ENCODE results near the gene PEX11A. TPM values are rescaled to one million over a fixed set of nuclear protein-coding genes. Genes with fewer than 3 reads are reported as not detected.

The PEX11A gene
- total RNA-seq, 4 donors from 2014 or later = 17.4 to 39.5 (median 20.6) TPM

DNA sequence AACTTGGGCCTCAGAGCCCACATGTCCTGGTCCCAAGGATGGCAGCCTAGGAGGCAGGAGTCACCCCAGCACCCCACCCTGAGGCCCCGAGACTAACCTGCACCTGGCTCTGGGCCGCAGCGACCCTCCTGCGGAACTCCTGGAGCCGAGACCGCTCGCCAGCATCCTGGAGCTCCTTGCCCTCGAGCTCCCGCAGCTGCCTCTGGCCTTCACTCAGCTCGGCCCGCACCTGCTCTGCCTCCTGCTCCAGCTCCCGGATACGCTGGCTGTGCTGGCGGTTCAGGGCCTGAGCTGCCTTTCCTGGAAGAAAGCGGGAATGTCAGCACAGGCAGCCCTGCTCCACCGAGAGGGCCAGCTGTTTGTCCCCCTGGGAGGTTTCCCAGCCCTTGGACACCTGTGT, 48.4 kb downstream of the PEX11A start:
- no peak overlapping the region for H3K4me3 ChIP-seq (replicated peaks in 1 of 3)
- no peaks in the 10 kb centered on the region for H3K36me3 ChIP-seq
- H3K27ac ChIP-seq = no peak overlapping the region
- 98 to 100% methylated on average over 1 to 16 of the region's 16 CpGs for WGBS, 2 donors
- H3K27me3 ChIP-seq = no peaks in the 10 kb centered on the region
- H3K9me3 ChIP-seq = no peaks in the 10 kb centered on the region
- peaks cover 0 to under 1% of the 10 kb centered on the region in 2 donors for H3K4me1 ChIP-seq
- TF ChIP-seq POLR2A (IDR thresholded peaks at IDR 0.05) = no peak
- intact Hi-C loops (cut with DNase I) = loop anchor here (10.0 kb wide), 1 partner anchor 103 kb away; no protein-coding TSS in a partner anchor
- DNase-seq = no peak

DNA sequence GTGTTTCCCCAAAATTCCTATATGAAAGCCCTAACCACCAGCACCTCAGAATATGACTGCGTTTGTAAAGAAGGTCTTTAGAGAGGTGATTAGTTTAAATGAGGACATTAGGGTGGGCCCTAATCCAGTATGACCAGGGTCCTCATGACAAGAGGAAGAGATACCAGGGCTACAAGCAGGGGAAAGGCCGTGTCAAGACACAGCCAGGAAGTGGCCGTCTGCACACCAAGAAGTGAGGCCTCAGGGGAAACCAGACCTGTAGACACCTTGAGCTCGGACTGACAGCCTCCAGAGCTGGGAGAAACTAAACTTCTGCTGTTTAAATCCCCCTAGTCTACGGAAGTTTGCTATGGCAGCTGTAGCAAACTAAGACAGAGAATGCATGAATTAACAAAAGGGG, 49.5 kb downstream of the PEX11A start:
- WGBS, 2 donors = 86 to 90% methylated on average over 5 of the region's 5 CpGs
- TF ChIP-seq, protein P1, sequence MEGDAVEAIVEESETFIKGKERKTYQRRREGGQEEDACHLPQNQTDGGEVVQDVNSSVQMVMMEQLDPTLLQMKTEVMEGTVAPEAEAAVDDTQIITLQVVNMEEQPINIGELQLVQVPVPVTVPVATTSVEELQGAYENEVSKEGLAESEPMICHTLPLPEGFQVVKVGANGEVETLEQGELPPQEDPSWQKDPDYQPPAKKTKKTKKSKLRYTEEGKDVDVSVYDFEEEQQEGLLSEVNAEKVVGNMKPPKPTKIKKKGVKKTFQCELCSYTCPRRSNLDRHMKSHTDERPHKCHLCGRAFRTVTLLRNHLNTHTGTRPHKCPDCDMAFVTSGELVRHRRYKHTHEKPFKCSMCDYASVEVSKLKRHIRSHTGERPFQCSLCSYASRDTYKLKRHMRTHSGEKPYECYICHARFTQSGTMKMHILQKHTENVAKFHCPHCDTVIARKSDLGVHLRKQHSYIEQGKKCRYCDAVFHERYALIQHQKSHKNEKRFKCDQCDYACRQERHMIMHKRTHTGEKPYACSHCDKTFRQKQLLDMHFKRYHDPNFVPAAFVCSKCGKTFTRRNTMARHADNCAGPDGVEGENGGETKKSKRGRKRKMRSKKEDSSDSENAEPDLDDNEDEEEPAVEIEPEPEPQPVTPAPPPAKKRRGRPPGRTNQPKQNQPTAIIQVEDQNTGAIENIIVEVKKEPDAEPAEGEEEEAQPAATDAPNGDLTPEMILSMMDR (IDR thresholded peaks at IDR 0.05) = no peak
- no peak for TF ChIP-seq POLR2A (IDR thresholded peaks at IDR 0.05)
- H3K9me3 ChIP-seq = no peaks in the 10 kb centered on the region
- H3K36me3 ChIP-seq = no peaks in the 10 kb centered on the region
- H3K27ac ChIP-seq = no peak overlapping the region
- no peak for DNase-seq
- H3K4me1 ChIP-seq = no peaks in the 10 kb centered on the region
- no peak overlapping the region for H3K4me3 ChIP-seq (replicated peaks in 1 of 3)
- H3K27me3 ChIP-seq = no peaks in the 10 kb centered on the region
- intact Hi-C loops (cut with DNase I) = loop anchor here (10.0 kb wide), 1 partner anchor 104 kb away; no protein-coding TSS in a partner anchor

DNA sequence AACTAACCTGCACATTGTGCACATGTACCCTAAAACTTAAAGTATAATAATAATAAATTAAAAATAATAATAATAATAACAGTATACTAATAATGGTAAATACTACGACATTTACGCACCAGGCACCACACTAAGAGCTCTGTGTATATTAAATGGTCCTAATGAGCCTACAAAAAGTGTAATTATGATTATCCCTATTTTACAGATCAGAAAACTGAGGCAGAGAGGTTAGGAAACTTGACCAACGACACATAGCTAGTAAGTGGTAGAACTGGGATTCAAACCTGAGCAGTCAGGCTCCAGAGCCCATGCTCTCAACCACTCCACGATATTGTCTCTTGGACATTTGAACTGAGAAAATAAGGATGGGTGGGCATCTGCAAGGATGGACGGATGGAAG, 50.3 kb downstream of the PEX11A start:
- WGBS, 2 donors = 95% methylated on average over 5 of the region's 5 CpGs
- no peak for DNase-seq
- Histone ChIP-seq H3K27ac (no peak overlapping the region), H3K27me3 (no peaks in the 10 kb centered on the region), H3K4me1 (no peaks in the 10 kb centered on the region), H3K9me3 (no peaks in the 10 kb centered on the region), H3K4me3 (replicated peaks in 1 of 3) (no peak overlapping the region), H3K36me3 (no peaks in the 10 kb centered on the region)
- intact Hi-C loops (cut with DNase I) = loop anchor here (10.0 kb wide), 1 partner anchor 105 kb away; no protein-coding TSS in a partner anchor
- TF ChIP-seq, protein P1 (IDR thresholded peaks at IDR 0.05) = no peak
- no peak for TF ChIP-seq POLR2A (IDR thresholded peaks at IDR 0.05)

DNA sequence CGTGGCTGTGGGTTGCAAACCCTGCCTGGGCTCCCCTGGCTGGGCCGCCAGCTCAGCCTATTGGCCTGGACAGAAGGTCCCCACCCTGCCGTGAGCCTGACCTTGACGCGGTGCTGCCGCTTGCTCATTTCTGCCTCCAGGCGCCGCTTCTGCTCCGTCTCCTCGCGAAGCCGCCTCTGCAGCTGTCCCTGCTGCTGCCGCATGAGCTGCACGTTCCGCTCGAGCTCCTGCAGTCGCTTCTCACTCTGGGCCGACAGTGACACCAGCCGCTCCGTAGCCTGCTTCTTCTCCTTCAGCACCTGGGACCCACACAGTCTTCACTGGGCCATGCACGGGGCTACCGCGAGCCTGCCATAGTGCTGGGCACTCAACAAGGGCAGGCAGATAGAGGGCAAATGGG, 57.0 kb downstream of the PEX11A start:
- 94 to 97% methylated on average over 21 to 23 of the region's 23 CpGs for WGBS, 2 donors
- DNase-seq = no peak
- Histone ChIP-seq H3K27ac (no peak overlapping the region), H3K4me1 (no peaks in the 10 kb centered on the region), H3K27me3 (no peaks in the 10 kb centered on the region), H3K4me3 (replicated peaks in 1 of 3) (no peak overlapping the region), H3K36me3 (peaks cover 21 to 39% of the 10 kb centered on the region in 2 donors), H3K9me3 (no peaks in the 10 kb centered on the region)
- intact Hi-C loops (cut with DNase I) = no loop called here
- TF ChIP-seq, protein P1 (IDR thresholded peaks at IDR 0.05) = no peak
- no peak for TF ChIP-seq POLR2A (IDR thresholded peaks at IDR 0.05)

DNA sequence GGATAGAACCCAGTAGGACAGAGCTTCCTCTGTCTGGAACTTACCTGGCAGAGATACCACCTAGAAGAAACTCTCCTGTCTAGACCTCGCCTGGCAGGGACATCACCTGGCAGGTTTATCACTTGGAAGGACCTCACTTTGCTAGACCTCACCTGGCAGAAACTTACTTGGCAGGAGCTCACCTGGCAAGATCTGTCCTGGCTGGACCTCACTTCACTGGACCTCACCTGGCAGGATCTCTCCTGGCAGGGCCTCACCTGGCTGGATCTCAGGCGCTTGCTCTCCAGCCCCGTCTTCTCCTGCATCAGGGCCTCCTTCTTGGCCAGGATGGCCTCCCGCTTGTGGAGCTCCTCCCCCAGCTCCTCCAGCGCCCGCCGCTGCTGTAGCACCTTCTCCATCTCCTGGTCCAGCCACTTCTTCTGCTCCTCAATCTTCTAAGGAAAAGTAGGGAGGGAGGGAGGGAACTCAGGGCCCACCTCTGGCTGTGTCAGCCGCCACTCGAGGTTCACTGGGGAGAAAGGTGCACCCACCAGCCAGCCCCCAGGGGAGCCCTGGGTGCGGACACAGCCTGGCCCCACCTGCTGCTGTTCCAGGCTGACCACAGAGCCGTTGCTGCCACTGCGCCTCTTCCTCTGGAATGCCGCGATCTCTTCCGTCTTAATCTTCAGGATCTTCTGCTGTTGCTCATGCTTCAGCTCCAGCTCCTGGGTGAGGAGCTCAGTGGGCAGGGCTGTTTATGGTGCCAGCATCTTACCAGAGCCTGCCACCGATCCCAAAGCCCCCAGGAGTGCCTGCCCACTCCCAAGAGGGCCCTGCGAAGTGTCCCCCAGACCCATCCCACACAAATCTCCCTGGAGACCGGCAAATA, 57.8 kb downstream of the PEX11A start:
- no peak overlapping the region for H3K4me3 ChIP-seq (replicated peaks in 1 of 3)
- H3K36me3 ChIP-seq = peaks cover 21 to 46% of the 10 kb centered on the region in 2 donors
- intact Hi-C loops (cut with DNase I) = no loop called here
- 94 to 96% methylated on average over 16 to 18 of the region's 18 CpGs for WGBS, 2 donors
- no peak overlapping the region for H3K27ac ChIP-seq
- no peaks in the 10 kb centered on the region for H3K9me3 ChIP-seq
- no peak for DNase-seq
- TF ChIP-seq, protein P1 (IDR thresholded peaks at IDR 0.05) = no peak
- no peak for TF ChIP-seq POLR2A (IDR thresholded peaks at IDR 0.05)
- no peaks in the 10 kb centered on the region for H3K27me3 ChIP-seq
- H3K4me1 ChIP-seq = no peaks in the 10 kb centered on the region

All from thyroid gland (tissue), 4 donors.